OCI-LY7 (cell line): ENCODE measurements around the gene DGKE.

Experiments used
- CTCF ChIP-seq: fragments of 200-600 bp; sonication (generic); conservative IDR thresholded peaks from 2 replicates; pipeline ENCODE4 v1.5.1; 2014; ENCODE audit warnings: mild to moderate bottlenecking, antibody characterized with exemption, low read length, moderate library complexity, mixed read lengths
- EZH2phosphoT487 ChIP-seq: fragments of 200-600 bp; sonication (generic); IDR thresholded peaks from 2 replicates; pipeline ENCODE4 v1.6.1; 2018; ENCODE audit warnings: low read depth, borderline replicate concordance, mild to moderate bottlenecking, mixed run types, antibody characterized with exemption, low read length, moderate library complexity, mixed read lengths

- TF ChIP-seq CTCF (no peak), EZH2phosphoT487 (no peak)
These were observed 15.2 kb downstream of the DGKE start for GRCh38 chr17:56849131-56849530.
